Thymus (tissue), 11 donors: Measurements from ENCODE around the gene HDAC7. TPM values are rescaled to one million over a fixed set of nuclear protein-coding genes. Genes with fewer than 3 reads are reported as not detected.

Experiments
- DNase-seq, 9 donors: peaks; one replicate each; pipeline ENCODE4 v3.0.0-alpha.2; 2013; ENCODE audit warnings: low spot score in 9 of 9, low read depth in 6 of 9, missing footprints in 1 of 9
- H3K27ac ChIP-seq, 2 donors: one replicate each; pipeline ENCODE4 v1.5.1; 2013; ENCODE audit warnings: control low read depth in 1 of 2, low read depth in 1 of 2, low read length in 1 of 2, mild to moderate bottlenecking in 1 of 2, moderate library complexity in 1 of 2
- H3K27me3 ChIP-seq, 2 donors: one replicate each; pipeline ENCODE4 v1.5.1; 2013; ENCODE audit warnings: low read length in 1 of 2; ENCODE audit not compliant: control insufficient read depth in 2 of 2, insufficient read depth in 1 of 2
- H3K36me3 ChIP-seq, 2 donors: one replicate each; pipeline ENCODE4 v1.5.1; 2013; ENCODE audit warnings: low read length in 1 of 2, mild to moderate bottlenecking in 1 of 2, moderate library complexity in 1 of 2; ENCODE audit not compliant: control insufficient read depth in 2 of 2, insufficient read depth in 2 of 2
- H3K4me1 ChIP-seq, 2 donors: one replicate each; pipeline ENCODE4 v1.5.1; 2013; ENCODE audit warnings: low read length in 2 of 2; ENCODE audit not compliant: control insufficient read depth in 2 of 2, insufficient read depth in 2 of 2
- H3K4me3 ChIP-seq, 2 donors: one replicate each; pipeline ENCODE4 v1.5.1; 2013; ENCODE audit warnings: low read length in 2 of 2, control low read depth in 1 of 2, mild to moderate bottlenecking in 1 of 2
- H3K9me3 ChIP-seq, 2 donors: one replicate each; pipeline ENCODE4 v1.5.1; 2013; ENCODE audit warnings: low read length in 1 of 2, mild to moderate bottlenecking in 1 of 2; ENCODE audit not compliant: control insufficient read depth in 2 of 2, insufficient read depth in 1 of 2
- WGBS: extraction: QIAGEN DNeasy Blood & Tissue Kit; methylation state at CpG from one replicate; pipeline ENCODE4 v1.1.7; 2013; 5-methylcytosine and 5-hydroxymethylcytosine counted together
- polyA plus RNA-seq: library from polyadenylated mRNA; stranded (reverse); fragments of 200-250 nt; gene quantifications from one replicate; pipeline ENCODE4 v1.2.3, GENCODE V29; 2013
- total RNA-seq: library from RNA; stranded (reverse); fragments of 120-200 nt; gene quantifications from one replicate; pipeline ENCODE4 v1.2.4, GENCODE V29; 2013
- donor health status: healthy.

The HDAC7 gene
- total and polyA plus RNA-seq, 2 donors, result 67.7 to 130 TPM

GRCh38 chr12:47742253-47742825 is 77.4 kb downstream of the HDAC7 start:
- WGBS, result 80% methylated on average over 7 of the region's 7 CpGs
- H3K4me1 ChIP-seq, result peaks cover 7 to 23% of the 10 kb centered on the region in 2 donors

DNA sequence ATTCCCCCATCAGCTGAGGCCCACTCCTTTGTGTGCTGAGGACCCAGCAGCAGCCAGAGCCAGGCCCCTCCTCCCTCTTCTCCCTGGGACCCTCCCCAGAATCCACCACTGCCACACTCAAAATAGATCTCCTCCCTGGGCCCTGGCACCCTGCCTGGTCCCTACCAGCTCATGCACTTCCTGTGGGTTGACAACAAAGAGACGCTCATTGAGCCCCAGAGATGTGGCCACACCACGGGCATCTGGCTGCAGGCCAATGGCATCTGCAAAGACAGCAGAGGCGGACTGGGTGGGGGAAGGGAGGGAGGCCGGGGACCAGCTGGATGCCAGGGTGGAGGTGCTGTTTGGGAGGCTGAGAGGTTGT is 78.4 kb downstream of the HDAC7 start:
- no peaks in the 10 kb centered on the region for H3K36me3 ChIP-seq
- H3K4me1 ChIP-seq, result peaks cover 7 to 23% of the 10 kb centered on the region in 2 donors
- H3K27me3 ChIP-seq, result peaks cover 0 to 14% of the 10 kb centered on the region in 2 donors
- H3K4me3 ChIP-seq, result no peak overlapping the region
- no peak overlapping the region for H3K27ac ChIP-seq
- WGBS, result 2% methylated on average over 4 of the region's 4 CpGs
- no peaks in the 10 kb centered on the region for H3K9me3 ChIP-seq
- peak in 1 of 9 donors; percentile 37 for DNase-seq

More at GRCh38 chr12:47742253-47742825, 77.4 kb downstream of the HDAC7 start:
- Histone ChIP-seq H3K4me3 (no peak overlapping the region), H3K27ac (no peak overlapping the region), H3K9me3 (no peaks in the 10 kb centered on the region), H3K36me3 (no peaks in the 10 kb centered on the region), H3K27me3 (peaks cover 0 to 19% of the 10 kb centered on the region in 2 donors)
- DNase-seq, result peak in 6 of 9 donors; percentile 39 to 70 (median 58)

- H3K36me3 ChIP-seq, result no peaks in the 10 kb centered on the region
- H3K4me3 ChIP-seq, result no peak overlapping the region
- no peaks in the 10 kb centered on the region for H3K9me3 ChIP-seq
- no peak overlapping the region for H3K27ac ChIP-seq
- no peak for DNase-seq
- H3K27me3 ChIP-seq, result peaks cover 0 to 11% of the 10 kb centered on the region in 2 donors
- peaks cover 7 to 23% of the 10 kb centered on the region in 2 donors for H3K4me1 ChIP-seq
- WGBS, result 67% methylated on average over 21 of the region's 21 CpGs
These were observed 78.9 kb downstream of the HDAC7 start for GRCh38 chr12:47740606-47741339.

DNA sequence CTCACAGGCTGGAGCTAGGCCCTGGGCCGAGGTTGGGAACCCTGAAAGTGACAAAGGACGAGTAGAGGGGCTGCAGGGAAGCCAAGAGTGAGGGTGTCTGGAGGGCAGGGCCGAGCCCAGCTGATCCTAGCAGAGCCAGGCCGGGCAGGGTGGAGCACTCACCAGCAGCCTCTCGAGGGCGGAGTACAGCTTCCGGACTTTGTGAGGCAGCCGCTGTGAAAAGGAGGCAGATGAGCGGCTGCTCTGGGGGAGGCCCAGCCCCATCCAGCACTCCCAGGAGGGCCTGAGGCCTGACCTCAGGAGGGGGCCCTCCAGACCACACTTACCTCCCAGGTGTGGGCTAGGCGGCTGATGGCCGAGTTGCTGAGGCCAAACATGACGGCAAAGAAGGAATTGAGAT is 79.7 kb downstream of the HDAC7 start:
- no peaks in the 10 kb centered on the region for H3K36me3 ChIP-seq
- no peak for DNase-seq
- peaks cover 0 to 8% of the 10 kb centered on the region in 2 donors for H3K27me3 ChIP-seq
- H3K27ac ChIP-seq, result no peak overlapping the region
- H3K4me1 ChIP-seq, result peaks cover 7 to 23% of the 10 kb centered on the region in 2 donors
- no peaks in the 10 kb centered on the region for H3K9me3 ChIP-seq
- H3K4me3 ChIP-seq, result no peak overlapping the region
- 92% methylated on average over 12 of the region's 12 CpGs for WGBS

GRCh38 chr12:47739297-47739696 is 80.4 kb downstream of the HDAC7 start:
- no peak for DNase-seq
- Histone ChIP-seq H3K9me3 (no peaks in the 10 kb centered on the region), H3K4me1 (peaks cover 7 to 23% of the 10 kb centered on the region in 2 donors), H3K27ac (no peak overlapping the region), H3K27me3 (peaks cover 0 to 5% of the 10 kb centered on the region in 2 donors), H3K4me3 (no peak overlapping the region), H3K36me3 (no peaks in the 10 kb centered on the region)
- 62% methylated on average over 3 of the region's 3 CpGs for WGBS

DNA sequence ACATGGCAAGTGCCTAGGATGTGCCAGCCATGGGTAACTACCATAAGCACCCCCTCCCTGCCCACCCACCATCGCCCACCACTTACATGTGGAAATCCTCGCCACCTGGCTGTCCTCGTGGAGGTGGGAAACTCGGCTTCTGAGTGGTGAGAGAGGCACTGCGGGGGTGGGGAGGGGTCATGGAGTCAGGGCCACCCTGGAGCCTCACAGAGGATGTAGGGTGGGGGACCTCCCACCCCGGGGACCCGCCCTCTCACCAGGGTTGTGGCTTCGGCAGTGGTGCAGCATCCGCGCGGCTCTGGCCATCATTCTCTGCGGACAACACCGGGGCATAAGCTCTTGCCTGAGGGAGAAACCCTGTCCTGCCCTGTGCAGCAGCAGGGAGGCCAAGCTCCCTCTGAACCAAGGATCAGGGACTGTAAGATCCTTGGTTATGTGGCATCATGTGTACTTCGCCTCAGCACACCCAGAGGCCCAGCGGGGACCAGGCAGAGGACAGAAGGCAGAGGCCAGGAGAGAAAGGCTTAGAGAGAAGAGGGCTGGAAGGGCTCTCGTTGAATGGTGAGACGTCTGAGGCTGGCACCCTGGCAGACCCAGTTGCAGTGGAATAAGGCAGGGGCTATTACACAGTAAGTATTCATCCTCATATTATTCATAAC is 81.6 kb downstream of the HDAC7 start:
- 97% methylated on average over 17 of the region's 17 CpGs for WGBS
- Histone ChIP-seq H3K4me1 (peaks cover 7 to 21% of the 10 kb centered on the region in 2 donors), H3K27me3 (no peaks in the 10 kb centered on the region), H3K9me3 (no peaks in the 10 kb centered on the region), H3K27ac (no peak overlapping the region), H3K36me3 (no peaks in the 10 kb centered on the region), H3K4me3 (no peak overlapping the region)
- no peak for DNase-seq

- DNase-seq, result no peak
- no peaks in the 10 kb centered on the region for H3K9me3 ChIP-seq
- H3K36me3 ChIP-seq, result no peaks in the 10 kb centered on the region
- peaks cover 7 to 21% of the 10 kb centered on the region in 2 donors for H3K4me1 ChIP-seq
- no peak overlapping the region for H3K4me3 ChIP-seq
- no peaks in the 10 kb centered on the region for H3K27me3 ChIP-seq
- no peak overlapping the region for H3K27ac ChIP-seq
- WGBS, result 93% methylated on average over 19 of the region's 19 CpGs
These were observed 82.6 kb downstream of the HDAC7 start for GRCh38 chr12:47736877-47737676.

DNA sequence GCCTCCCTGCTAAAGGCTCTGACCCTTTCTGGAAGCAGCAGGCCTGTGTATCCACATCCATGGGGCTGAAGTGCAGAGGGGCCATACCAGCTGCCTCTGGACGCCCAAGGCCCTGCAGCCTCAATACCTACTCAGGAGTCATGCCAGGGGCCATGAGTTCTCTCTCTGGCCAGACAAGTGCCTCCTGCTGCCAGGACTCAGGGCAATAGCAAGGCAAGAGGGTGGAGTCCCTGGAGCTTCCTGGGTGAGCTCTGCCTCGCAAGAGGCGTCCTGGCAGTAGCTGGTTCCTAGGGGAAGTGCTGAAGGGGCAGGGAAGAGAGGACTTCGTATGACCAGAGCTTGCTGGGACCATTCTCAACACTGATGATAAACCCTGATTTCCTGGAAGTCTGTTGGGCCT is 83.5 kb downstream of the HDAC7 start:
- 96% methylated on average over 4 of the region's 4 CpGs for WGBS
- peaks cover 2 to 14% of the 10 kb centered on the region in 2 donors for H3K4me1 ChIP-seq
- H3K4me3 ChIP-seq, result no peak overlapping the region
- no peaks in the 10 kb centered on the region for H3K36me3 ChIP-seq
- H3K27ac ChIP-seq, result no peak overlapping the region
- H3K9me3 ChIP-seq, result no peaks in the 10 kb centered on the region
- DNase-seq, result no peak
- no peaks in the 10 kb centered on the region for H3K27me3 ChIP-seq
